GM18526 (cell line): ENCODE measurements around the gene VTI1A.

ENCODE experiments used
- POLR2A ChIP-seq: IDR thresholded peaks from 3 replicates; pipeline ENCODE4 v1.6.1; 2011; ENCODE audit not compliant: insufficient read length; ENCODE audit errors: extremely low read depth

VTI1A gene

GRCh38 chr10:112653851-112654250, 206.8 kb downstream of the VTI1A start:
- TF ChIP-seq POLR2A = no peak

- TF ChIP-seq POLR2A = no peak
Observed at GRCh38 chr10:112654794-112655193, 207.8 kb downstream of the VTI1A start.

GRCh38 chr10:112655722-112656121, 208.7 kb downstream of the VTI1A start:
- TF ChIP-seq POLR2A = no peak

GRCh38 chr10:112658465-112658864, 211.4 kb downstream of the VTI1A start:
- TF ChIP-seq POLR2A = no peak

- TF ChIP-seq POLR2A = no peak
Observed at GRCh38 chr10:112658900-112659638, 212.1 kb downstream of the VTI1A start.

- TF ChIP-seq POLR2A = no peak
Observed at GRCh38 chr10:112663234-112664125, 216.5 kb downstream of the VTI1A start.

GRCh38 chr10:112666094-112666493, 219.1 kb downstream of the VTI1A start:
- no peak for TF ChIP-seq POLR2A

GRCh38 chr10:112669989-112670388, 223.0 kb downstream of the VTI1A start:
- TF ChIP-seq POLR2A = no peak

- no peak for TF ChIP-seq POLR2A
Observed at GRCh38 chr10:112671743-112672142, 224.7 kb downstream of the VTI1A start.

GRCh38 chr10:112672706-112673105, 225.7 kb downstream of the VTI1A start:
- no peak for TF ChIP-seq POLR2A

- no peak for TF ChIP-seq POLR2A
Observed at GRCh38 chr10:112675560-112676083, 228.6 kb downstream of the VTI1A start.

GRCh38 chr10:112677689-112678088, 230.7 kb downstream of the VTI1A start:
- no peak for TF ChIP-seq POLR2A

GRCh38 chr10:112678581-112678980, 231.6 kb downstream of the VTI1A start:
- TF ChIP-seq POLR2A = no peak

- TF ChIP-seq POLR2A = no peak
Observed at GRCh38 chr10:112678987-112679386, 232.0 kb downstream of the VTI1A start.

- TF ChIP-seq POLR2A = no peak
Observed at GRCh38 chr10:112679392-112679791, 232.4 kb downstream of the VTI1A start.

GRCh38 chr10:112680586-112680985, 233.6 kb downstream of the VTI1A start:
- no peak for TF ChIP-seq POLR2A

GRCh38 chr10:112687647-112688046, 240.6 kb downstream of the VTI1A start:
- TF ChIP-seq POLR2A = no peak
